Measurements from ENCODE around the gene MRPL20. TPM values are rescaled to one million over a fixed set of nuclear protein-coding genes. Genes with fewer than 3 reads are reported as not detected.

MRPL20 gene
- total RNA-seq, 1 donor: 104 TPM

DNA sequence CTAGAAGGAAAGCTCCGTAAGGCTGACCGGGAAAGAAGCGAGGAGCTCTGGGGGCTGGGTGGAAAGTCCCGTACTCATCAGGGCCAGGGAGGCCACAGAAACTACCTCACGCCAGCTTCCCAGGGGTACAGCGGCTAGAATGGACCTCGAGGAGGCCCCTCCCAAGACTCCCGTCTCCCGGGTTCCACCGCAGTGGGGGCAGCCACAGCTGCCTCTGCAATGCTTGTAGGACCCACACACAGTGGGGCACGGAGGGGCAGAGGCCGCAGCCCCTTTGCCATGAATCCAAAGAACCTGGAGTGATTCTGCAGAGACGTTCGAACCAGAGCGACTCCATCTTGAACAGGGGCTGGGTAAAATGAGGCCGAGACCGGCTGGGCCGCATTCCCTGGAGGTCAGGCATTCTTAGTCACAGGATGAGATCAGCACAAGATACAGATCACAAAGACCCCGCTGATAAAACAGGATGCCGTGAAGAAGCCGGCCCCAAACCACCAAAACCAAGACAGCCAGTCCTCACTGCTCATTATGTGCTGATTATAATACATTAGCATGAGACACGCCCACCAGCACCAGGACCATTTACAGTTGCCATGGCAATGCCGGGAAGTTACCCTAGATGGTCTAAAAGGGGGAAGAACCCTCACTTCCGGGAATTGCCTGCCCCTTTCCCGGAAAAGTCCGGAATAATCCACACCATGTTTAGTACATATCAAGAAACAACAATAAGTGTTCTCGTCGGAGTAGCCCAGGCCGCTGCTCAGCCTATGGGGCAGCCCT lies 15.6 kb upstream of the MRPL20 start:
- no peak overlapping the region for H3K4me3 ChIP-seq (ENCODE audit: low read depth, low read length)
- no peak for DNase-seq (ENCODE audit: low read depth)
- TF ChIP-seq, protein P1, sequence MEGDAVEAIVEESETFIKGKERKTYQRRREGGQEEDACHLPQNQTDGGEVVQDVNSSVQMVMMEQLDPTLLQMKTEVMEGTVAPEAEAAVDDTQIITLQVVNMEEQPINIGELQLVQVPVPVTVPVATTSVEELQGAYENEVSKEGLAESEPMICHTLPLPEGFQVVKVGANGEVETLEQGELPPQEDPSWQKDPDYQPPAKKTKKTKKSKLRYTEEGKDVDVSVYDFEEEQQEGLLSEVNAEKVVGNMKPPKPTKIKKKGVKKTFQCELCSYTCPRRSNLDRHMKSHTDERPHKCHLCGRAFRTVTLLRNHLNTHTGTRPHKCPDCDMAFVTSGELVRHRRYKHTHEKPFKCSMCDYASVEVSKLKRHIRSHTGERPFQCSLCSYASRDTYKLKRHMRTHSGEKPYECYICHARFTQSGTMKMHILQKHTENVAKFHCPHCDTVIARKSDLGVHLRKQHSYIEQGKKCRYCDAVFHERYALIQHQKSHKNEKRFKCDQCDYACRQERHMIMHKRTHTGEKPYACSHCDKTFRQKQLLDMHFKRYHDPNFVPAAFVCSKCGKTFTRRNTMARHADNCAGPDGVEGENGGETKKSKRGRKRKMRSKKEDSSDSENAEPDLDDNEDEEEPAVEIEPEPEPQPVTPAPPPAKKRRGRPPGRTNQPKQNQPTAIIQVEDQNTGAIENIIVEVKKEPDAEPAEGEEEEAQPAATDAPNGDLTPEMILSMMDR (IDR thresholded peaks at IDR 0.05; ENCODE audit: insufficient read depth, low read length): no peak

- TF ChIP-seq, protein P1 (IDR thresholded peaks at IDR 0.05; ENCODE audit: insufficient read depth, low read length): no peak
- DNase-seq (ENCODE audit: low read depth): no peak
- H3K4me3 ChIP-seq (ENCODE audit: low read depth, low read length): no peak overlapping the region
Observed at GRCh38 chr1:1421907-1422464, 14.9 kb upstream of the MRPL20 start.

- no peak for DNase-seq (ENCODE audit: low read depth)
- no peak within 1 kb of the TSS for H3K4me3 ChIP-seq (ENCODE audit: low read depth, low read length)
- TF ChIP-seq, protein P1 (IDR thresholded peaks at IDR 0.05; ENCODE audit: insufficient read depth, low read length): no peak
Observed at GRCh38 chr1:1421147-1421906, 14.2 kb upstream of the MRPL20 start, which contains the start of gene ANKRD65. Gene ANKRD65, minus strand, starts transcription at chr1:1421276. Its CDS starts 271 bp downstream, at chr1:1421005.

DNA sequence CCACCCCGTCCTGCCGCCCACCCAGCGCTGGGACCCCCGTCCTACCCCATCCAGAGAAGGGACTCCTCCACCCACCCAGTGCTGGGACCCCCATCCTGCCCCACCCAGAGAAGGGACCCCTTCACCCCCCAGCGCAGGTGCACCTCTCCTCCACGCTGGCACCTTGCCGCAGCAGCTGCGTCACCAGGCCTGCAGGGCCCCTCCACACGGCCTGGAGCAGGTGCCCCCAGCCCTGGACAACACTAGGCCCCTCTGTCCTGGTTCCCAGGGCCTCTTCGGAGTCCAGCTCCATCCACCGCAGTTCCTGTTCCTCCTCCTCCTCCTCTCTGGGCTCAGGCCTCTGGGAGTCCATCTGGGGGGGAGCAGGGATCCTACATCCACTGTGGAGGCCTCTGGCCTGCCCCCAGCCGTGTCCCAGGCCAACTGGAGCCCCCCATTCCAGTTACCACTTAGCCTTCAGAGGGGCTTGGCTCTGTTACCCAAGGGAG lies 13.6 kb upstream of the MRPL20 start:
- no peak overlapping the region for H3K4me3 ChIP-seq (ENCODE audit: low read depth, low read length)
- DNase-seq (ENCODE audit: low read depth): no peak
- TF ChIP-seq, protein P1 (IDR thresholded peaks at IDR 0.05; ENCODE audit: insufficient read depth, low read length): no peak

- no peak for DNase-seq (ENCODE audit: low read depth)
- TF ChIP-seq, protein P1 (IDR thresholded peaks at IDR 0.05; ENCODE audit: insufficient read depth, low read length): no peak
- H3K4me3 ChIP-seq (ENCODE audit: low read depth, low read length): no peak overlapping the region
Observed at GRCh38 chr1:1419813-1420653, 12.9 kb upstream of the MRPL20 start.

GRCh38 chr1:1419363-1419812 lies 12.3 kb upstream of the MRPL20 start:
- H3K4me3 ChIP-seq (ENCODE audit: low read depth, low read length): no peak overlapping the region
- TF ChIP-seq, protein P1 (IDR thresholded peaks at IDR 0.05; ENCODE audit: insufficient read depth, low read length): no peak
- DNase-seq (ENCODE audit: low read depth): no peak
